Peyer's patch (tissue), 4 donors: ENCODE results near the gene RAPH1. TPM values are rescaled to one million over a fixed set of nuclear protein-coding genes. Genes with fewer than 3 reads are reported as not detected.

Experiments
- DNase-seq, 3 donors: peaks; one replicate each; pipeline ENCODE4 v3.0.0-alpha.2; 2017 to 2019
- H3K27ac ChIP-seq, 4 donors: fragments of 200-600 bp; sonication (generic); one replicate each; pipeline ENCODE4 v1.5.1; 2016 to 2019
- H3K27me3 ChIP-seq, 2 donors: fragments of 200-600 bp; sonication (generic); one replicate each; pipeline ENCODE4 v1.5.1; 2019
- H3K36me3 ChIP-seq, 3 donors: fragments of 200-600 bp; sonication (generic); one replicate each; pipeline ENCODE4 v1.5.1; 2016 to 2019
- H3K4me1 ChIP-seq, 4 donors: fragments of 200-600 bp; sonication (generic); one replicate each; pipeline ENCODE4 v1.5.1; 2016 to 2019
- H3K4me3 ChIP-seq, 4 donors: fragments of 200-600 bp; sonication (generic); 1 replicate in 3 of 4; 2 replicates in 1 of 4; pipeline ENCODE4 v1.5.1; 2016 to 2019; ENCODE audit warnings: mild to moderate bottlenecking in 1 of 4
- H3K9me3 ChIP-seq, 4 donors: fragments of 200-600 bp; sonication (generic); one replicate each; pipeline ENCODE4 v1.5.1; 2016 to 2019; ENCODE audit warnings: mild to moderate bottlenecking in 1 of 4
- POLR2A ChIP-seq, 2 donors: fragments of 450-650 bp; IDR thresholded peaks; one replicate each; pipeline ENCODE4 v1.5.1; 2017; ENCODE audit warnings: antibody characterized with exemption in 2 of 2, mild to moderate bottlenecking in 2 of 2, moderate library complexity in 2 of 2
- total RNA-seq, 4 donors: library from RNA; depleted of rRNA; stranded (reverse); fragments of >200 nt; gene quantifications; one replicate each; pipeline ENCODE4 v1.1.0, GENCODE V29; 2016
- TF ChIP-seq, protein P1 (sequence below), 6 experiments: fragments of 450-650 bp in 4 of 6; fragments of 200-600 bp in 2 of 6; sonication (generic) in 1 of 6; IDR thresholded peaks; one replicate each; pipeline ENCODE4 v1.5.1; 2017 to 2019; ENCODE audit warnings: antibody characterized with exemption in 6 of 6, mild to moderate bottlenecking in 3 of 6, moderate library complexity in 1 of 6

Gene RAPH1
- total RNA-seq, 4 donors from 2014 or later = 31.4 to 103 (median 45.9) TPM

DNA sequence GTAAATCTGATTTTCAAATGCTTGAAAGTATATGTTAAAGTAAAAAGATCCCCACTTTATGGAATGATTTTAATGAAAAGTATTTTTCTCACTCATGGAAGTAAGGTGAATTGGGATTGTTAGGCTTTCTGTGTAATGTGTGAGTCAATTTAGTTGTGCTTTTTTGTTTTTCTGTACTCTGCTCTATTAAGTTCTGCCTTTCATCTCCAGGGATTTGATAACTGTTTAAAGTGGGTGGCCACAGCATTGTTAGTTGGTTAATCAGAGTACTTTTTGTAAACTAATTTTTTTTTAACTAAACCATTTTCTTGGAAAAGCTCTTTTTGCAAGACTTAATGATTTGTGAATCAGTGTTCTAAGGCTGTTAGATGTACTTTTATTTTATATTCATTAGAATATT, 130.1 kb downstream of the RAPH1 start:
- H3K27ac ChIP-seq = no peak overlapping the region
- no peak for TF ChIP-seq POLR2A (IDR thresholded peaks at IDR 0.05)
- TF ChIP-seq, protein P1, sequence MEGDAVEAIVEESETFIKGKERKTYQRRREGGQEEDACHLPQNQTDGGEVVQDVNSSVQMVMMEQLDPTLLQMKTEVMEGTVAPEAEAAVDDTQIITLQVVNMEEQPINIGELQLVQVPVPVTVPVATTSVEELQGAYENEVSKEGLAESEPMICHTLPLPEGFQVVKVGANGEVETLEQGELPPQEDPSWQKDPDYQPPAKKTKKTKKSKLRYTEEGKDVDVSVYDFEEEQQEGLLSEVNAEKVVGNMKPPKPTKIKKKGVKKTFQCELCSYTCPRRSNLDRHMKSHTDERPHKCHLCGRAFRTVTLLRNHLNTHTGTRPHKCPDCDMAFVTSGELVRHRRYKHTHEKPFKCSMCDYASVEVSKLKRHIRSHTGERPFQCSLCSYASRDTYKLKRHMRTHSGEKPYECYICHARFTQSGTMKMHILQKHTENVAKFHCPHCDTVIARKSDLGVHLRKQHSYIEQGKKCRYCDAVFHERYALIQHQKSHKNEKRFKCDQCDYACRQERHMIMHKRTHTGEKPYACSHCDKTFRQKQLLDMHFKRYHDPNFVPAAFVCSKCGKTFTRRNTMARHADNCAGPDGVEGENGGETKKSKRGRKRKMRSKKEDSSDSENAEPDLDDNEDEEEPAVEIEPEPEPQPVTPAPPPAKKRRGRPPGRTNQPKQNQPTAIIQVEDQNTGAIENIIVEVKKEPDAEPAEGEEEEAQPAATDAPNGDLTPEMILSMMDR (IDR thresholded peaks at IDR 0.05) = no peak
- no peaks in the 10 kb centered on the region for H3K36me3 ChIP-seq
- H3K4me3 ChIP-seq = no peak overlapping the region
- no peaks in the 10 kb centered on the region for H3K9me3 ChIP-seq
- no peaks in the 10 kb centered on the region for H3K4me1 ChIP-seq
- H3K27me3 ChIP-seq = no peaks in the 10 kb centered on the region
- DNase-seq = no peak

GRCh38 chr2:203400805-203401585, 134.1 kb downstream of the RAPH1 start:
- no peaks in the 10 kb centered on the region for H3K27me3 ChIP-seq
- no peaks in the 10 kb centered on the region for H3K9me3 ChIP-seq
- no peaks in the 10 kb centered on the region for H3K4me1 ChIP-seq
- TF ChIP-seq POLR2A (IDR thresholded peaks at IDR 0.05) = no peak
- TF ChIP-seq, protein P1 (IDR thresholded peaks at IDR 0.05) = no peak
- no peak for DNase-seq
- H3K36me3 ChIP-seq = peaks cover 0 to 4% (median 0%) of the 10 kb centered on the region in 3 donors
- no peak overlapping the region for H3K4me3 ChIP-seq
- no peak overlapping the region for H3K27ac ChIP-seq

GRCh38 chr2:203399031-203399430, 136.1 kb downstream of the RAPH1 start:
- Histone ChIP-seq H3K36me3 (peaks cover 0 to 4% (median 0%) of the 10 kb centered on the region in 3 donors), H3K4me3 (no peak overlapping the region), H3K9me3 (no peaks in the 10 kb centered on the region), H3K27ac (no peak overlapping the region), H3K4me1 (no peaks in the 10 kb centered on the region), H3K27me3 (no peaks in the 10 kb centered on the region)
- TF ChIP-seq, protein P1 (IDR thresholded peaks at IDR 0.05) = no peak
- no peak for TF ChIP-seq POLR2A (IDR thresholded peaks at IDR 0.05)
- no peak for DNase-seq

GRCh38 chr2:203396667-203397066, 138.4 kb downstream of the RAPH1 start:
- H3K4me3 ChIP-seq = no peak overlapping the region
- H3K4me1 ChIP-seq = no peaks in the 10 kb centered on the region
- no peak for TF ChIP-seq POLR2A (IDR thresholded peaks at IDR 0.05)
- TF ChIP-seq, protein P1 (IDR thresholded peaks at IDR 0.05) = no peak
- DNase-seq = no peak
- no peak overlapping the region for H3K27ac ChIP-seq
- H3K36me3 ChIP-seq = peaks cover 0 to 4% (median 0%) of the 10 kb centered on the region in 3 donors
- H3K27me3 ChIP-seq = no peaks in the 10 kb centered on the region
- H3K9me3 ChIP-seq = no peaks in the 10 kb centered on the region

DNA sequence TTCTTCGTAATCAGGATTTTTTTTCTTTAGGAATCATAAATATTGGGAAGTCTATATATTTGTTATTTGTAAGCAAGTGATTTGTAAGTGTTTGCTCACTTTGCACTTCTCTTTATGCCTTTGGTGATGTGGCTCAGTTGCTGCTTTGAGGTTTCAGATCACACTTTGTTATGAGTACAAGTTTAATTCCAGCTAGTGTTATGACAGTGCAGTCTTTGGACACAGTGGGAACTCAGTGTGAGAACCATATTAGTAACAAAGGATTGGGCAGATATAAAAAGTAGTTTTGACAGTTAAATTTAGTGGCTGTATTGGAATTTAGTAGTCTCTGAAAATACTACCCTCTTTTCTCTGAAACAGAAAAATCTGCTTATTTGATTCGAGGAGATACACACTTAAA, 139.2 kb downstream of the RAPH1 start:
- no peaks in the 10 kb centered on the region for H3K9me3 ChIP-seq
- no peak overlapping the region for H3K4me3 ChIP-seq
- no peaks in the 10 kb centered on the region for H3K27me3 ChIP-seq
- peaks cover 0 to 4% (median 0%) of the 10 kb centered on the region in 3 donors for H3K36me3 ChIP-seq
- no peak for DNase-seq
- no peaks in the 10 kb centered on the region for H3K4me1 ChIP-seq
- TF ChIP-seq, protein P1 (IDR thresholded peaks at IDR 0.05) = no peak
- TF ChIP-seq POLR2A (IDR thresholded peaks at IDR 0.05) = no peak
- no peak overlapping the region for H3K27ac ChIP-seq
